OCI-M2 (cell line): ENCODE data around the gene HHIPL1.
"Not testable (repeated sequence)": the region's sequence is repeated elsewhere in the genome, so short reads cannot be mapped to it uniquely, and the experiment has no call there.

ENCODE experiments used
- DNase-seq: peaks from one replicate; lab custom pipeline; 2025; ENCODE audit not compliant: unreplicated experiment; lab: John Stamatoyannopoulos, UW

Gene HHIPL1

DNA sequence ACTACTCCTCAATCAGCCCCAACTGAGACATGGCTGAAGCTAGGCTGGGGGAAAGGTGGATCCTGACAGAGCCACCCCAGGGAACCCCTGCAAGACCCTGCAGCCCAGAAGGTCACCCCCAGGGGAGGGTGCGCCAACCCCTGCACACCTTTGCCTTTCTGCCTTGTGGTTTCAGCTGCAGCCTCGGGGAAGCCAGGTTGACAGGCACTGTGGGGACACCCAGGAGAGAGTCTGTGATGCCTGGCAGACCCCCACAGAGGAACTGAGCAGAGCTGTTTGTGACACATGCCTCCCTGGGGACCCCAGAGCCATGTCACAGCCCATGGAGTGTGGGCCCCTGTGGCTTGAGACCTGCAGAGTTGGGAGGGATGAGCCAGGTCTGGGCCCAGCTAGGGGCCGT lies 11.8 kb upstream of the HHIPL1 start:
- no peak for DNase-seq

- no peak for DNase-seq
Measured at GRCh38 chr14:99633918-99634317, 11.0 kb upstream of the HHIPL1 start.

DNA sequence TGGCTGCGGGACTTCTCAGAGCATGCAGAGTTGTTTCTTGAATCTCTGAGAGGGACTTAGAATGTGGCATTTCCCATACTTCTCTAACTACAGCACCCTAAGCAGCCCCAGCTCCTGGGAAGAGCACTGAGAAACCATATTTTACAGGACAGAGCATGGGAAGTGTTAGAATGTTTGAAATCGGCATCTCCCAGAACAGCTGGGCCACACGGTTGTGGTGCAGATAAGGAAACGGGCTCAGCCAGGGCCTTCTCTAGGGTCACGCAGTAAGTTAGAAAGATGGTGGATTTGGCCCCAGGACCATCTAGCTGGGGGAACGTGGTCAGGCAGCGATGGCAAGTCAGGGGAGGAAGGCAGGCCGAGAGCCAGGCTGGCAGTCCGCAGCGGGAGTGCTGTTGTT lies 10.5 kb upstream of the HHIPL1 start:
- no peak for DNase-seq

DNA sequence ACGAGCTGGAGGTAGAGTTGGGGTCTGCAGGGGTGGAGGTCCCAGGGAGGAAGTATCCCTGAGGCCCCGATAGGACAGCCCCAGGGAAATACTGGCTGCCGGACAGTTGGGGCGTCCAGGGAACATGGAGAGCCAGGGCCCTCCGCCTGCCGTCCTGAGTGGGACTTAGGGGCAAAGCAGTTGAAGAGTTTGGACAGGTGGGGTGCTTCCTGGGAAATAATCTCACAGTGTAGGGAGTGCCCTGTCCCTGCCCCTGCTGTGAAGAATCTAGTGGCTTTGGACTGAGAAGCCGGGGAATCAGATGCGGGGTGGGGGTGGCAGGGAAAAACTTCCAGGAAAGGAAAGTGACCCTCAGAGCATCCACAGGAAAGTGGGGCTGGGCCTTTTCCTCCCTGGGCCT lies 9.8 kb upstream of the HHIPL1 start:
- DNase-seq: no peak

- DNase-seq: no peak
Measured at GRCh38 chr14:99636487-99636886, 8.4 kb upstream of the HHIPL1 start.

- no peak for DNase-seq
Measured at GRCh38 chr14:99637624-99638023, 7.3 kb upstream of the HHIPL1 start.

- not testable (repeated sequence) for DNase-seq
Measured at GRCh38 chr14:99642771-99643170, 2.2 kb upstream of the HHIPL1 start.

DNA sequence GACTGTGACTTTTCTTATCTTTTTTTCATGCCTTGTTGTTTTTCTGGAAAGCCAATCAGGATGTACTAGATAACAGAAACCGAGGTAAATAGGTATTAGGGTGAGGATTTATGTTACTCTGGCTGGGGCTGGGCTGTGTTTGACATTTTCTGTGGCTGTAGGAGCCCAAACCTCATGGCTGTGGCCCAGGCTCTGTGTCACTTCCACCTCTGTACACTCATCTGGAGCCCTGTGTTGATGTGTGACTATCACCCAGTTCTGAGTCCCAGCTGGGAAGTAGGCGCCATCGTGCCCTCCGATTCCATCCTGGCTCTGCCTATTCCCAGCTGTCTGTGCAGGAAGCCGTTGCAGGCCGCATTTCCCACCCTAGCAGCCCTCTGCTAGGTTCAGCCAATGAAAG lies 1.6 kb upstream of the HHIPL1 start:
- DNase-seq: no peak

DNA sequence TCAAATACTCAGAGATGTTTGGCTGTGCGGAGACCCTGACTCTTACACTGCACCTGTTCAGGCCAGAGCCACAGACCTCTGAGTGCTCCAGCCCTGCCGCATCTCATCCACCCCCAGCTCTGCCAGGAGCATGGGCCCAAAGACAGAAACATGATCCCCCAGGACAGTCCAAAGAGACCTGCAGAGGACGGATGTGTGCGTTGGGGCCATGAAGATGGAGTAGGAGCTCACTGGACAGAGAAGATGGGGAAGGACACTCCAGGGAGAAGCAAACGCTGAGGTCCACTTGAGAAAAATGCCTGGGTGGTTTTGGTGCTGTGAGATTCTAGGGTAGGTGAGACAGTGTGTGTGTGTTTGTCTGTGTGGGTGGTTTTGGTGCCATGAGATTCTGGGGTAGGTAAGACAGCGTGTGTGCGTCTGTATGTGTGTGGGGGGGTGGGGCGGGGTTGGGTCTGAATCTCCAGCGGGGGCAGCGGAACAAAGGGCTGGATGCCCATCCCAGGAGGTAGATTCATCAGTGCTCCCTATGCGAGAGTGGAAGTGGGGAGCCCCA lies 818 bp upstream of the HHIPL1 start:
- DNase-seq: no peak

DNA sequence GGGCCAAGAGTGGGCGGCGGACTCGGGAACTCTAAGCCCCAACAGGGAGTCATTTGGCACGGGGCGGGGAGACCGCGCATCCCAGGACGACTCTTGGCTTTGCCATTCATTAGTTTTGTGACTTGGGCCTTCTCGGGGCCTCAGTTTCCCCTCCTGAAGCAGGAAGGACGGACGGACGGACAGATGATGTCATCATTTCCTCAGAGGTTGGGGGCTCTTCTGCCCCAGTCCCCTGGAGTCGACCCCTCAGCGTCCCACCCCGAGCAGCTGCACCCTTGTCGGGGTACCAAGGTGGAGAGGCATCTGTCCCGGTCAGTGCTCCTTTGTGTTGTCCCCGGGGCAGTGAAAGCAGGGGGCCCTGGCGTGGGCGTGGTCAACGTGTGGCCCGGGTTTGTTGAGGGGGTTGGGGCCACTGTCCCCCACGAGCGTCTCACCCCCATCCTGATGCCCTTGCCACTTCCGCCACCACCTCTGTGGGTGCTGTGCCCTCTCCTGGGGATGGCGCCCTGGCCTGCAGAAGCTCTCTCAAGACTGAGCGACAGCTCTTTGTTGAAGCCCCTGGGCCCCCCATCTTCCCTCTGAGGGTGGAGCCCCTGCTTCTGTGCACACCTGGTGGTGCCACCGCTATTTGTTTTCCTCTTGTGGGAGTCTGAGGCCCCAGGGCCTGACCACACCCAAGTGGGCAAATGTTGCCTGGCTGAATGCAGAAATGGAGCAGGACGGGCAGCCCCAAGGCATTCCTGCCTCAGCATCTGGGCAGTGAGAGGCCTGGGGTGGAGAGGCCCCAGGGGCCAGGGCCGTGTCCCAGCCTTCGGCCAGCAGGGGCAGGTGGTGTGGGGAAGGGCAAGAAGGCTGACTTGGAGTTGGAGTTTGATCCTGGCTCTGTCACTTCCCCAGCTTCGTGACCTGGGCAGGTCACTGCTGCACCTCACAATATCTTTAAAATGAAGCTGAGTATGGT lies 896 bp downstream of the HHIPL1 start:
- no peak for DNase-seq

GRCh38 chr14:99647411-99647810 lies 2.5 kb downstream of the HHIPL1 start:
- DNase-seq: no peak

- DNase-seq: no peak
Measured at GRCh38 chr14:99648027-99648784, 3.3 kb downstream of the HHIPL1 start.

- no peak for DNase-seq
Measured at GRCh38 chr14:99649219-99649618, 4.3 kb downstream of the HHIPL1 start.

GRCh38 chr14:99649643-99650042 lies 4.7 kb downstream of the HHIPL1 start:
- no peak for DNase-seq

GRCh38 chr14:99650189-99650588 lies 5.3 kb downstream of the HHIPL1 start:
- DNase-seq: no peak

DNA sequence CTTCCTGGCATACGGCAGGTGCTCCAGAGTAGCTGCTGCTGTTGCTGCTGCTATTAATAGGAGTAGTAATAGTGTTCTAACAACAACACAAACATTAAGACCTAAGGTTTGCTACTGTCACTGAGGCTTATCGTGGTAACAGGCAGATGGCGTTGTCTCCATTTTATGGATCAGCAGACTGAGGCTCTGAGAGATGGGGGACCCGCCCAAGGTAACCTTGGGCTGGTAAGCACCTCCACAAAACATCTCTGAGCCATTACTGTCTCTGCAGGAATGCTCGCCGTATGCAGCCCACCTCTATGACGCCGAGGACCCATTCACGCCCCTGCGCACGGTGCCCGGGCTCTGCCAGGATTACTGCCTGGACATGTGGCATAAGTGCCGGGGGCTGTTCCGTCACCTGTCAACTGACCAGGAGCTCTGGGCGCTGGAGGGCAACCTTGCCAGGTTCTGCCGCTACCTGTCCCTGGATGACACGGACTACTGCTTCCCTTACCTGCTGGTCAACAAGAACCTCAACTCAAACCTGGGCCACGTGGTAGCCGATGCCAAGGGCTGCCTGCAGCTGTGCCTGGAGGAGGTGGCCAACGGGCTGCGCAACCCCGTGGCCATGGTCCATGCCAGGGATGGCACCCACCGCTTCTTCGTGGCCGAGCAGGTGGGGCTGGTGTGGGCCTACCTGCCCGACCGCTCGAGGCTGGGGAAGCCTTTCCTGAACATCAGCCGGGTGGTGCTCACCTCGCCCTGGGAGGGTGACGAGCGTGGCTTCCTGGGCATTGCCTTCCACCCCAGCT lies 7.2 kb downstream of the HHIPL1 start:
- DNase-seq: no peak

DNA sequence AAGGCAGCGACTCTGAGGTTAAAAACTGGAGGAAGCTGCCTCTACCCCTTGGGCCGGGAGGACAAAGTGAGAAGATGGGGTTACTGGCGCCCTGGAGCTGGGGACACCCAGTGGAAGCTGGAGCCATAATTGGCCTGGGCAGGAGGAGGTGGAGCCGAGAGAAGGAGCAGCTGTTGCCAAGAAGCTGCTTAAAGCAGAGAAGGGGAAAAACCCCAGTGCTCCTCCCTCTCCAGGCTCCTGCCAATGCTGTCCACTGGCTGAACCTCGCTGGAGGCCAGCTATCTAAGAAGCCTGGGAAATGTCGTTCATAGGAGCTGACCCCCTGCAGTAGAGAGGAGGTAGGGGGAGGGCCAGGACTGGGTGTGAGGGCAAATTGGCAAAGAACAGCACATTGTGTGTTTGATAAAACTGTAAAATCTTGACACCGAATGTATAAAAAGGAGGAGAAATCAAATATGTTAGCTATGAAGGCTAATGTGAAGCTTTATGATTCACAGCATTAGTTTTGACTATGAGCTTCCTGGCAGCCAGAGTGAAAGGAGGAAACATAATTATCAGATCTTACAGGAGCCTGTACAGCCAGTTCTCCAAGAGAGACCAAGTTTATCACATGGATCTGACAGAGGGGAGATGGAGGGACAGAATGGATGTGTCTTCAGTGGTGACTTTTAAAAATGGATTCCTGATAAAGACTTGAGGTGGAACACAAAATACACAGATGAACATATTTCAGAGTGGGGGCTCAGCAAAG lies 9.5 kb downstream of the HHIPL1 start:
- no peak for DNase-seq

DNA sequence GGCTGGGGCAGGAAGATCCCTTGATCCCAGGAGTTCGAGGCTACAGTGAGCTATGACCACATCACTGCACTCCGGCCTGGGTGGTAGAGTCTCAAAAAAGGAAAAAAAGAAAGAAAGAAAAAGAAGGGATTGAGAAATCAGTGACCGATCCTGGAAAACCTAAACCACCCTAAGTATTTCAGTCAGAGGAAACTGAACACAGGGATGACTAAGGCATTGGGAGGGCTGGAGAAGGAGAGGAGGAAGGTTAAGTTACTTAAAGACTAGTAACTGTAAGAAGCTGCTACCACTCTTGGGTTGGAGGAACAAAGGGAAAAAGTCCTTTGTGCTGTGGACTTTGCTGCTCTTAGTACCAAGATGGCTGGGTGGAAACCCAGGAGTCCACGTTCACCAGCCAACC lies 10.6 kb downstream of the HHIPL1 start:
- DNase-seq: no peak

GRCh38 chr14:99656171-99656570 lies 11.2 kb downstream of the HHIPL1 start:
- no peak for DNase-seq

- DNase-seq: no peak
Measured at GRCh38 chr14:99657645-99658155, 12.8 kb downstream of the HHIPL1 start.
